8988T (cell line): ENCODE measurements around the gene STK39.

ENCODE experiments used
- DNase-seq: peaks from one replicate; pipeline ENCODE4 v3.0.0; 2011

Gene STK39

DNA sequence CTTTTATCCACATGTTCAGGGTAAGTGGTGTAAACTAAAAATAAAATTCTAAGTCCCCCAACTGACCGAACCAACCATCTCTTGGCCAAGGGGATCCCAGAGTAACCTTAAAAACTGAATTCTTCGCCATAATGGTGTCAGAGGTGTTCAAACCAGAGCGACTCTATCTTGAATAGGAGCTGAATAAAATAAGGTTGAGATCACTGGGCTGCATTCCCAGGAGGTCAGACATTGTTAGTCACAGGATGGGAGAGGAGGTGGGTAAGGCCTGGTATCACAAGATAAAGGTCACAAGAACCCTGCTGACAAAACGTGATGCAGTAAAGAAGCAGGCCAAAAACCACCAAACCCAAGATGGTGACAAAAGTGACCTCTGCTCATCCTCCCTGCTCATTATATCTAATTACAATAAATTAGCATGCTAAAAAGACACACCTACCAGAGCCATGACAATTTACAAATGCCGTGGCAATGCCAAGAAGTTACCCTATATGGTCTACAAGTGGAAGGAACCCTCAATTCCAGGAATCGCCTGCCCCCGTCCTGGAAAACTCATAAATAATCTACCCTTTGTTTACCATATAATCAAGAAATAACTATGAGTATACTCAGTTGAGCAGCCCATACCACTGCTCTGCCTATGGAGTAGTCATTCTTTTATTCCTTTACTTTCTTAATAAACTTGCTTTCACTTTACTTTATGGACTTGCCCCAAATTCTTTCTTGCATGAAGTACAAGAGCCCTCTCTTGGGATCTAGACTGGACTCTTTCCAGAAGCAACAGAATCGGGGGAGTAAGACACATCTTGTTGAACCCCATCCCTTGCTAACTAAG lies 302.4 kb downstream of the STK39 start:
- no peak for DNase-seq

GRCh38 chr2:167943897-167944296 lies 303.5 kb downstream of the STK39 start:
- no peak for DNase-seq

- DNase-seq: no peak
Measured at GRCh38 chr2:167943368-167943767, 304.0 kb downstream of the STK39 start.

GRCh38 chr2:167942366-167943081 lies 304.9 kb downstream of the STK39 start:
- DNase-seq: no peak

DNA sequence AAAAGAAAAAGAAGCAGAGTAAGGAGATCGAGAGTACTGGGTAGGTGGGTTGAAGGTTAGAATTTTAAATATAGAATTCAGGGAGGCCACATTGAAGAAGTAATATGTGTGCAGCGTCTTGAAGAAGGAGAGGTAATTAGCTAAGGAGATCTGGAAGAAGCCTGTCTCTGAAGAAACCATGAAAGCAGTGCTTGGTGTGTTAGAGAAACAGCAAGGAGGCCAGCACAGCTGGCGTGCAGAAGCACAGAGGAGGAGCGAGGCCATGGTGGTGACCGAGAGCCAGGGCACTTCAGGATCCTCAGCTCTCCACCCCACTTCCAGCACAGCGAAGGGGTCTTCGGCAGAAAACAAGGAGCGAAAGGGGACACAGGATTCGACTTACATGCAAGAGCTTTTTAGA lies 305.8 kb downstream of the STK39 start:
- no peak for DNase-seq

DNA sequence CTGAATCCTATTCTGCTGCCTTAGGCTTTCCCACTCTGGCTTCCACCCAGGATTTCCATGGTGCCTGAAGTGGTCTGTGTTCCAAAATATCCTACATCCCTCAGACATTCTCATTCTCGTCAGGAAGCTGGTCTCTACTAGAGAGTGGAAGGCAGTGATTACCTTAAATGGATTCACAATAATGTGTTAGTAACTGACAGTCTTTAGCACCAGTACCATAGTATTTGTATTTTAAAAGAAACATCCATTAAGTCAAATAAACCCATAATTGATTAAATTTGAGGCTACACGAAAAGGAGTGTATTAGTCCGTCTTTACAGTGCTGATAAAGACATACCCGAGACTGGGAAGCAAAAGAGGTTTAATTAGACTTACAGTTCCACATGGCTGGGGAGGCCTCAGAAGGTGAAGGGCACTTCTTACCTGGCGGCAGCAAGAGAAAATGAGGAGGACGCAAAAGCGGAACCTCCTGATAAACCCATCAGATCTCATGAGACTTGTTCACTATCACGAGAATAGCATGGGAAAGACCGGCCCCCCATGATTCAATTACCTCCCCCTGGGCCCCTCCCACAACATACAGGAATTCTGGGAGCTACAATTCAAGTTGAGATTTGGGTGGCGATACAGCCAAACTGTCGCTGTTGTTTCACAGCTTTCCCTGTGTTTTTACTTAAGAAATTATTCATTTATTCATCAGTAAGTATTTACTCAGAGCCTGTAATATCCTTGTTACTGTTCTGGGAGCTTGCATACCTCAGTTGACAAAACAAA lies 306.5 kb downstream of the STK39 start:
- DNase-seq: no peak

DNA sequence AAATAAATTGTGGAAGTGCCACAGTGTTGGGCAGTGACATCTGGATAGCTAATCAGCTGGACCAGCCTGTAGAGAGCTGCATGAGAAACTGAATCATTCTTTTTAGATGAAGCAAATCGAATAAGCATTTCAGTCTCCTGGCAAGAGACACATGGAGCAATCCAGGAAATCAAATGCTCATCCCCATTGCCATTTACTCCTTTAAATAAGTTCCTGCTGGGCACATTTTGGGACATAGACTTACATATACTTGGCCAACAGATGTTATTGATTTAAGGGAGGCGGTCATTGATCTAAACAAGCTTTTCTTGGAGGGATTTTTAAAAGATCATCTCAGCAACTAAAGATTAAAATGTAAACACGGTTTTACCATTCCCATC lies 307.1 kb downstream of the STK39 start:
- DNase-seq: no peak

GRCh38 chr2:167939514-167940345 lies 307.7 kb downstream of the STK39 start:
- no peak for DNase-seq

GRCh38 chr2:167937403-167937802 lies 310.0 kb downstream of the STK39 start:
- no peak for DNase-seq

DNA sequence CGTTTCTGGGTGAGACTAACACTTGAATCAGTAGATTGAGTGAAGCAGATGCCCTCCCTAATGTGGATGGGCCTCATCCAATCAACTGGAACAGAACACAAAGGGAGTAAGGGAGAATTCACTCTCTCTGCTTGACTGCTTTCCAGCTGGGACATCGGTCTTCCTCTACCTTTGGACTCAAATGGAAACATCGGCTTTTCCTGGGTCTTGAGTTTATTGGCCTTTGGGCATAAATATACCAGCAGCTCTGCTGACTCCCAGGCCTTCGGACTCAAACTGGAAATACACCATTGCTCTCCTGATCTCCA lies 311.6 kb downstream of the STK39 start:
- DNase-seq: no peak

DNA sequence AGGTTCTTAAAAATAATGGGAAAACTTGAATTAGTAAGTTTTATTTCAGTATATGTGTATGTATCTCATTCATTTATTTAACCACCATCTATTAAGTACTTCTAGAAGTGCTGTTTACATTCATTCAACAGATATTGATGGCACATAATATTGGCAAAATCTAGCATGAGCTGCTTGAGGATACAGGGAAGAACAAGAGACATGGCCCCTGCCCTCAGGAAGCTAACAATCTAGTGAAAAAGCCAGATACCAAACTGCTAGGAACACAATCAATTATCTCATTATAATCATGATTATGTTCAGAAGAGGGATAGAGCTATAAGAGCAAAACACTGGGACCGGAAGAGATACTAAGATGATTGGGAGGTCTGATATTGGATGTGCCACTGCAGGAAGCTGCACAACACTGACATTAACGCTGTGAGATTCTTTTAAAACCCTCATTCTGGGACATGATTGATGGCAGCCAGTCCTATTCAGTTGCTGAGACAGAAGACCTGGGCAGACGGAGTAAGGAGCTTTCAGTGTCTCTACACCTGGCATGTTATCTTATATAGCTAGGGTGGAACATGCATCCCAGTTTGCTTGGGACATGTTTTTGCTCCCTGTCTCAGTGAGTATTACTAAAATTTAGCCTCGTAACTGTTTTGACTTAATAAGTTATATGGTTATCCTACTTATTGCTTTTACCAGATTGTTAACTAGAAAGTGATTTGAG lies 314.1 kb downstream of the STK39 start:
- no peak for DNase-seq

DNA sequence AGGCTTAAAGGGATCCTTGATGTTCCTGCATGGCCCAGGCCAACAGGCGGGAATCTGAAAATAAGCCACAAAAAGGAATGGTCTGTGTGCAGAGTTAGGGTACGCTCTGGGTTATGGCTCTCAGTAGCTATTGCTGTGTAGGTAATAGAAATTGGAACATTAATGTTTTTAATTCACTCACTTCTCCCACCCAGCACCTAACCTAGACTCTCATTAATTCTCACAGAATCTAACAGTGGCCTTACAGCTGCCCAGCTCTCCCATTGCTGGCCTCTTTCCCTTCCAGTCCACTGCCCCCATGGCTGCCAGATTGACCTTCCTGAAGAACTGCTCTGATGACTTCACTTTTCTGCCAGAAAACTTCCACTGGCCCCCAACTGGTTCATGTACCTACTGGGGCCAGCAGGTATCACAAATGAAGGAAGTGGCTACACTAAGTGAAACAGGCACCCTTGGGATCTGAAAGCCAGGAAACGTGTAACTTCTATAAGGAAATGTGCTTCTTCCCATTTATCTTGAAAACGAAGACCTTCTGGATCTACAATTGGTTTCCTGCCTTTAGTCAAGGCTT lies 315.2 kb downstream of the STK39 start:
- no peak for DNase-seq

- no peak for DNase-seq
Measured at GRCh38 chr2:167929484-167929883, 317.9 kb downstream of the STK39 start.

- no peak for DNase-seq
Measured at GRCh38 chr2:167928434-167928833, 319.0 kb downstream of the STK39 start.

DNA sequence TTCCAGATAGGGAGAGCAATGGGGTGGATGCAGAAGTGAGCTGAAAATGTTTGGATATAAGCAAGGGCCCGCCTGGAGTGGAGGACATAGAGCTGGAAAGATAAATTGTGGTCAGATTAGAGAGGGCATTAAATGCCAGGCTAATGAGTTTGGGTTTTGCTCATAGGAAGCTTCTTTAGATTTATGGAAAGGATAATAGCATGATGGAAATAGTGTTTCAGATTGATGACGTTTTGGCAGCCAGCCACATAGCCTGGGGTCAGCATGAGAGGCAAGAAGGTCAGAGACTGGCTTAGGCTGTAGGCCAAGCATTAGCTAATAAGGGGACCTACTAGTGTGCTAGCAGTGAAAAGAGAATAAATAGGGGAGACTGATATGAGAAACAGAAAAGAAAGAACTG lies 321.6 kb downstream of the STK39 start:
- no peak for DNase-seq

DNA sequence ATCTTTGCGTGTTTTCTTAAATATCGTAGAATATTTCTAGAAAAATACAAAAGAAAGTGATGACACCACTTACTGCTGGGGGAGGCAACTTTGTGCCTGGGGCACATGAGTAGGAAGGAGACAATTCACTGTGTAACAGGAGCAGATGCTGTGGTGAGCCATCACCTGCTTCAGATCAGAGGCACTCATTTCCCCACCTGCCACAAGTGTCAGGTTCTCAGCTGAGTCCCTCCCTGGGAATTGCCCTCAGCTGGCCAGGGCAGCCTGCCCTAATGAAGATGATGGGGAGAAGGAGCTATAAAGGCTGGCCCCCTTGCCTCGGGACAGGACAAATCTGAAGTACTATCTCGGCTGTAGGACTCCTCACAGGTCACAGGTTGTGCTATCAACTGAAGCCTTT lies 322.8 kb downstream of the STK39 start:
- DNase-seq: no peak

DNA sequence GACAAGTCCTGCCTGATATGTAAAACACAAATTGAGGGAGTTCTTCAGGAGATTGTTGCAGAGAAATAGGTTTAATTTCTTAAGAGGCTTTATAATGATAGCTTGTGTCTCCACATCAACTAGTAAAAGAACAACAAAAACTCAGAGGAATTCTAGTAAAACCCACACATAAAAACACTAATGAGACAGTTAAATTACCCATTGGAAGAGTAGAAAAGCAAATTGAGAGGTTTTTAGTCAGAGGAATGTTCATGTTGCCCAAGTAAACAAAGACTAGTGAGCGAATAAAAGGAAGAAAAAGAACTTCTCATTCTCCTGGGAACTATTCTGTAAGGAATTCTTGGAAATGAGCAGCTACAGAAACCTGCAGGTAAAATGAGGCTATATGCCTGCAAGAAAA lies 330.6 kb downstream of the STK39 start:
- DNase-seq: no peak

DNA sequence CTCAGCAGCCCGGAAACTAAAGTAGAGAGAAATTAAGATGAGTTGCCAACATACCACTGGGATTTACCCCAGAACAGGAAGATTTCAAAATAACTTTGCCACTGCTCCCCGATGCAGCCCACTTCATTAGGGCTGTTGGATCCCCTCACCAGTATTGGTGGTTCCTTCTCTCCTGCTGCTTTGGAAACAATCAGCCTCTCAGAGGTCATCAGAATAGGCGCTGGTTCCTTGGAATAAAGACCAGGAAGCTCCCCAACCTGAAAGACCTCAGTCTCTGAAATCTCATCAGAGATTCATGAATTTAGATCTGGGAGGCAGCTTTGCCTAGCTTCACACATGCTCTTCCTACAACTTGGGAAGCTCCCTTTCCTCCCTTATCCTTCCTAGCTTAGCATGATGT lies 332.4 kb downstream of the STK39 start:
- no peak for DNase-seq

GRCh38 chr2:167908786-167909185 lies 338.6 kb downstream of the STK39 start:
- no peak for DNase-seq

- no peak for DNase-seq
Measured at GRCh38 chr2:167905668-167906067, 341.7 kb downstream of the STK39 start.
